ENCODE measurements around the gene AGAP1. TPM values are rescaled to one million over a fixed set of nuclear protein-coding genes. Genes with fewer than 3 reads are reported as not detected.
A peak's percentile ranks its signal among the peaks of the same experiment; 100 is the strongest.

AGAP1 gene
- total RNA-seq, 1 donor from 2014 or later: 46.3 TPM

DNA sequence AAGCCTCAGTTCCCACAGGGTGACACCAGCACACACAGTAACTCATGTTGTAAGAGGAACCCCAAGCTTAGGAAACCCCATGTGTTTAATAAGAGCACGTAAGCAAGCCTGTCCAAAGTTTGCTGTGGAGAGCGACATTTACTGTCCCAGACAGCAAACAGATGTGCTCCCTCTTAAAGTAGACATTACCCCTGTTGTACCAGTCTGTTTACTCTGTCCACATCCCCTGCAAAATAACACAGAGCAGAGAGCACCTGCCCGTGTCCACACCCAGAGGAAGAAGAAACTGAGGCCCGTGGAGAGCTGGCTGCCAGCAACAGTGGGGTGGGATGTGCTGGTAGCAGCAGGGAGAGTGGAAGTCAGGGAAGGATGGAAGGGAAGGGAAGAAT lies 430.8 kb downstream of the AGAP1 start:
- peaks cover 9% of the 10 kb centered on the region for H3K36me3 Mint-ChIP-seq
- no peak overlapping the region for H3K4me3 Mint-ChIP-seq
- H3K27ac Mint-ChIP-seq: no peak overlapping the region
- H3K9me3 Mint-ChIP-seq: no peaks in the 10 kb centered on the region
- no peaks in the 10 kb centered on the region for H3K27me3 Mint-ChIP-seq
- H3K4me1 Mint-ChIP-seq (ENCODE audit: unreplicated experiment): no peaks in the 10 kb centered on the region
- DNase-seq (ENCODE audit: extremely low spot score, unreplicated experiment): no peak
- TF ChIP-seq, protein P1, sequence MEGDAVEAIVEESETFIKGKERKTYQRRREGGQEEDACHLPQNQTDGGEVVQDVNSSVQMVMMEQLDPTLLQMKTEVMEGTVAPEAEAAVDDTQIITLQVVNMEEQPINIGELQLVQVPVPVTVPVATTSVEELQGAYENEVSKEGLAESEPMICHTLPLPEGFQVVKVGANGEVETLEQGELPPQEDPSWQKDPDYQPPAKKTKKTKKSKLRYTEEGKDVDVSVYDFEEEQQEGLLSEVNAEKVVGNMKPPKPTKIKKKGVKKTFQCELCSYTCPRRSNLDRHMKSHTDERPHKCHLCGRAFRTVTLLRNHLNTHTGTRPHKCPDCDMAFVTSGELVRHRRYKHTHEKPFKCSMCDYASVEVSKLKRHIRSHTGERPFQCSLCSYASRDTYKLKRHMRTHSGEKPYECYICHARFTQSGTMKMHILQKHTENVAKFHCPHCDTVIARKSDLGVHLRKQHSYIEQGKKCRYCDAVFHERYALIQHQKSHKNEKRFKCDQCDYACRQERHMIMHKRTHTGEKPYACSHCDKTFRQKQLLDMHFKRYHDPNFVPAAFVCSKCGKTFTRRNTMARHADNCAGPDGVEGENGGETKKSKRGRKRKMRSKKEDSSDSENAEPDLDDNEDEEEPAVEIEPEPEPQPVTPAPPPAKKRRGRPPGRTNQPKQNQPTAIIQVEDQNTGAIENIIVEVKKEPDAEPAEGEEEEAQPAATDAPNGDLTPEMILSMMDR (conservative IDR thresholded peaks at IDR 0.05): no peak

DNA sequence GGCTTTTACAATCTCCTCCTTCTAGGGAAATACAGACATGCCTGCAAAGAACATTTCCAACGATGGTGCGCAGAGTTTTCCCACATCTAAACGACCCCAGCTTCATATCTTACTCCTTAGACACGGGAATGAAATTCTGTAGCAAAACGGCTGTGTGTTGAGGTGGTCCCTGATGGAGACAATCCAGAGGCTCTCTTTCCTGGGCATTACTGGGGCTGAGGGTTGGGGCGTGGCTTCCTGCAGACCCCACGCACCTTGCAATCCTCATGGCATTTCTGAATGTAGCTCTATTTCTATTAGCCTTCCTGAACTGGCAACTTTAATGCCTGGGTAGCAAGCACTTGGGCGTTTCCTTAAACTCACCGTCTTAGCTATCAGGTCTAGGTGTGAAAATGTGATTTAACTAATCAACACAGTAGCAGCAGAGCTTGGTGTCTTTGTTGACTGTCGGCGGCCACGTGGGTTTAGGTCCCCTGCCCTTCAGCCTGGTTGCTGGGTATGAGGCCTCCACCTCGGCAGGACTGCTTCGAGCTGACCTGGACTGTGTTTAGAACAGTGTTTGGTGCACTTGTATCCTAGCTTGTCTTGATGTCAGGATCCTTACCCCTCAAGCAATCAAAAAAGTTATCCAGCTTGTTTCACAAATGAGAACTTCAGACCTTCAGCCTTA lies 431.5 kb downstream of the AGAP1 start:
- H3K4me1 Mint-ChIP-seq (ENCODE audit: unreplicated experiment): no peaks in the 10 kb centered on the region
- peaks cover 8% of the 10 kb centered on the region for H3K36me3 Mint-ChIP-seq
- no peaks in the 10 kb centered on the region for H3K27me3 Mint-ChIP-seq
- TF ChIP-seq, protein P1 (conservative IDR thresholded peaks at IDR 0.05): no peak
- H3K27ac Mint-ChIP-seq: no peak overlapping the region
- H3K9me3 Mint-ChIP-seq: no peaks in the 10 kb centered on the region
- no peak overlapping the region for H3K4me3 Mint-ChIP-seq
- DNase-seq (ENCODE audit: extremely low spot score, unreplicated experiment): no peak

DNA sequence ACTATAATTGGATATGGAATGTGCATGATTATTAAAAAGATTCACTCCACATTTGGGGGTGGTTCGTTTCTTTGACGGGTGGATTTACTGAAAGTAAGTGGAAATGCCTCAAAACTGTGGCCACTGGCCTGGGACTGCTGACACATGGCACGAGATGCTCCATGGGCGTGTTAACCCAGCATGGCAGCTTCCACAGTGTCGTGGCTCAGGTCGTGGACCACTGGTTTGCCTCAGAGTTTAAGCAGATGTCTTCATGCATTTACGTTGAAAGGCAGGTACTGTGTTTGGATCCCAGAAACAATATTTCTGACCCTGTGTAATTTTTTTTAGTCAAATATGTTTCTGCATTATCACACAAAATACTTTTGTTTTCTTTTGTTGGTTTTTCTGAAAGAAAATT lies 432.4 kb downstream of the AGAP1 start:
- Mint-ChIP-seq H3K36me3 (peaks cover 6% of the 10 kb centered on the region), H3K27me3 (no peaks in the 10 kb centered on the region), H3K4me1 (ENCODE audit: unreplicated experiment) (no peaks in the 10 kb centered on the region), H3K27ac (peak overlapping the region; percentile 34), H3K4me3 (no peak overlapping the region), H3K9me3 (no peaks in the 10 kb centered on the region)
- DNase-seq (ENCODE audit: extremely low spot score, unreplicated experiment): no peak
- TF ChIP-seq, protein P1 (conservative IDR thresholded peaks at IDR 0.05): no peak

DNA sequence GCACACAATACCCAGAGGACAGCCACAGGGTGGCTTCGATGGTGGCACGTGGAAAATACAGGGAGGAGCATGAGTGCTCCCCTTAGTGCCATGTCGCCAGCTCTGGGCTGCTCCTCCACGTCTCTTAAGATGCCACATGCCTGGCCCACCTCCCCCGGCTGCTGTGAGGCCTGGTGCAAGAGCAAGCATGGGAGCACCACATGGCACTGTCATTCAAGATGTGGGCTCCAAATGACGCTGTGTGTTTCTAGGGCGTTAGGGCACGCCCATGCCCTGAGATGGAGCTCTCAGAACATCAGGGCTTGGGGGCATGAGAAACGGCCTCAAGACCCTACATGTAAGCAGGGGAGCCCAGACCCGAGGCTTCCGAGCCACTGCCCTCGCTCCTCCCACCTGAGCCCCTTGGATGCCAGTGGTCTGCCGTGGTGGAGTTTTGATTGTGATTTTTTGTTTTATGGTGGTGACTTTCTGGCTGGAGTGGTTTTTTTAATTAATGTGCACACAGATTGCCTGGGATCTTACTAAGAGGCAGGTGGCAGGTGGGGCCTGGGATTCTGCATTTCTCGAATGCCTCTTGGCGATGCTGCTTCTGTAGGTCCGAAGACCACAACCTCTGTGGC lies 435.0 kb downstream of the AGAP1 start:
- Mint-ChIP-seq H3K9me3 (no peaks in the 10 kb centered on the region), H3K4me1 (ENCODE audit: unreplicated experiment) (peaks cover 5% of the 10 kb centered on the region), H3K27me3 (no peaks in the 10 kb centered on the region), H3K36me3 (peaks cover 17% of the 10 kb centered on the region), H3K27ac (no peak overlapping the region), H3K4me3 (no peak overlapping the region)
- TF ChIP-seq, protein P1 (conservative IDR thresholded peaks at IDR 0.05): no peak
- no peak for DNase-seq (ENCODE audit: extremely low spot score, unreplicated experiment)

DNA sequence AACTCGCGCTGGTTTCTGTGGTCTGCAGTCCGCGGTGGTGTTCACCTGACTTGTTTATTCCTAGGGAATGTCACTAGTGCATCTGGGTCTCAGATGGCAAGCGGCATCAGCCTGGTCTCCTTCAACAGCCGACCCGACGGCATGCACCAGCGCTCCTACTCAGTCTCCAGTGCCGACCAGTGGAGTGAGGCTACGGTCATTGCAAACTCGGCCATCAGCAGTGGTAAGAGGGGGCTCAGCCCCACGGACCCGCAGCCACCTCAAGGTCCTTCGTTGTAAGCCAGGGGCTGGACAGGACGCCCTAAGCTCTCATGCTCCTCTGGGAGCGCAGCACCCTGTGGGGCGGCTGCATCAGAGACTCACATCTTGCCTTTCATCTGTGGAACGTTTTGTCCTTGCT lies 436.9 kb downstream of the AGAP1 start:
- H3K36me3 Mint-ChIP-seq: peaks cover 17% of the 10 kb centered on the region
- no peak overlapping the region for H3K27ac Mint-ChIP-seq
- no peaks in the 10 kb centered on the region for H3K9me3 Mint-ChIP-seq
- DNase-seq (ENCODE audit: extremely low spot score, unreplicated experiment): no peak
- TF ChIP-seq, protein P1 (conservative IDR thresholded peaks at IDR 0.05): no peak
- no peaks in the 10 kb centered on the region for H3K27me3 Mint-ChIP-seq
- peaks cover 18% of the 10 kb centered on the region for H3K4me1 Mint-ChIP-seq (ENCODE audit: unreplicated experiment)
- no peak overlapping the region for H3K4me3 Mint-ChIP-seq

Data from type B pancreatic cell (in vitro differentiated cells).